Right lobe of liver (tissue), 4 donors: ENCODE data around the gene OCRL.

Experiments used
- CTCF ChIP-seq, 4 donors: fragments of 200-600 bp in 3 of 4; fragments of 450-650 bp in 1 of 4; IDR thresholded peaks; one replicate each; pipeline versions ENCODE4 v1.5.1 to v1.8.0; 2016 to 2022; ENCODE audit warnings: antibody characterized with exemption in 4 of 4, mild to moderate bottlenecking in 2 of 4
- POLR2A ChIP-seq: fragments of 450-650 bp; IDR thresholded peaks from one replicate; pipeline ENCODE4 v1.6.1; 2017; ENCODE audit warnings: antibody characterized with exemption, mild to moderate bottlenecking
- donor health status: DM: no; HTN: no; CAD: no.
- donor health status: DM: no; HTN: no; CAD: no.
- donor health status: DM: no; HTN: yes; CAD: no.

GRCh38 chrX:129557844-129558480 is 17.9 kb downstream of the OCRL start:
- no peak for TF ChIP-seq CTCF (IDR thresholded peaks at IDR 0.05)
- no peak for TF ChIP-seq POLR2A
